GM23338 (cell line): Measurements from ENCODE around the gene R3HDM1. TPM values are rescaled to one million over a fixed set of nuclear protein-coding genes. Genes with fewer than 3 reads are reported as not detected.

ENCODE experiments used
- ATAC-seq: fragments of 200-7000 bp; cut with Tn5 transposase; 3 replicates; pipeline ENCODE4 v1.9.1; 2020
- DNase-seq: peaks from one replicate; pipeline ENCODE4 v3.0.0-alpha.2; 2015; ENCODE audit warnings: low spot score
- H2AFZ ChIP-seq: fragments of 200-600 bp; sonication (generic); 2 replicates; pipeline ENCODE4 v1.8.0; 2016; ENCODE audit warnings: antibody characterized with exemption, mild to moderate bottlenecking, moderate library complexity
- H3F3A ChIP-seq: fragments of 200-600 bp; sonication (generic); replicated peaks from 2 replicates; pipeline ENCODE4 v1.8.0; 2017; ENCODE audit warnings: antibody characterized with exemption, mixed run types, low read depth
- H3K27ac ChIP-seq: fragments of 200-600 bp; sonication (generic); 2 replicates; pipeline ENCODE4 v1.6.1; 2016; ENCODE audit warnings: low read depth
- H3K27me3 ChIP-seq: fragments of 200-600 bp; sonication (generic); 2 replicates; pipeline ENCODE4 v1.8.0; 2016; ENCODE audit warnings: mild to moderate bottlenecking, mixed run types, moderate library complexity; ENCODE audit not compliant: insufficient read depth
- H3K36me3 ChIP-seq: fragments of 200-600 bp; sonication (generic); 2 replicates; pipeline ENCODE4 v1.8.0; 2016; ENCODE audit warnings: mild to moderate bottlenecking; ENCODE audit not compliant: insufficient read depth
- H3K4me1 ChIP-seq: fragments of 200-600 bp; sonication (generic); 2 replicates; pipeline ENCODE4 v1.8.0; 2016; ENCODE audit warnings: mild to moderate bottlenecking, moderate library complexity; ENCODE audit not compliant: insufficient read depth
- H3K4me2 ChIP-seq: fragments of 200-600 bp; sonication (generic); 2 replicates; pipeline ENCODE4 v1.7.1; 2017; ENCODE audit warnings: mixed run types
- H3K4me3 ChIP-seq: fragments of 200-600 bp; sonication (generic); 2 replicates; pipeline ENCODE4 v1.6.1; 2016; ENCODE audit warnings: mixed run types
- H3K79me2 ChIP-seq: fragments of 200-600 bp; sonication (generic); replicated peaks from 2 replicates; pipeline ENCODE4 v1.8.0; 2017; ENCODE audit warnings: mild to moderate bottlenecking; ENCODE audit not compliant: insufficient read depth
- H3K9me2 ChIP-seq: fragments of 200-600 bp; sonication (generic); 2 replicates; pipeline ENCODE4 v1.8.0; 2017; ENCODE audit not compliant: insufficient read depth
- H4K20me1 ChIP-seq: fragments of 200-600 bp; sonication (generic); replicated peaks from 2 replicates; pipeline ENCODE4 v1.8.0; 2017; ENCODE audit warnings: mild to moderate bottlenecking; ENCODE audit not compliant: insufficient read depth
- H3K27ac Mint-ChIP-seq: 2 replicates; pipeline ENCODE4 v1.8.0; 2020; ENCODE audit warnings: inconsistent platforms, mild to moderate bottlenecking, moderate library complexity, mixed read lengths
- H3K27me3 Mint-ChIP-seq: 3 replicates; pipeline ENCODE4 v1.8.0; 2022; ENCODE audit warnings: low read depth, mild to moderate bottlenecking, moderate library complexity, mixed read lengths, inconsistent platforms; ENCODE audit not compliant: insufficient read depth, poor library complexity
- H3K36me3 Mint-ChIP-seq: 3 replicates; pipeline ENCODE4 v1.8.0; 2021; ENCODE audit warnings: low read depth, mild to moderate bottlenecking, inconsistent platforms, moderate library complexity, mixed read lengths
- H3K4me1 Mint-ChIP-seq: 3 replicates; pipeline ENCODE4 v1.8.0; 2020; ENCODE audit warnings: mild to moderate bottlenecking, inconsistent platforms, mixed read lengths
- H3K4me3 Mint-ChIP-seq: 3 replicates; pipeline ENCODE4 v1.8.0; 2021; ENCODE audit warnings: moderate library complexity, mild to moderate bottlenecking, inconsistent platforms, mixed read lengths
- H3K9me3 Mint-ChIP-seq: 3 replicates; pipeline ENCODE4 v1.8.0; 2020; ENCODE audit warnings: moderate library complexity, mild to moderate bottlenecking, inconsistent platforms, mixed read lengths
- CREB1 ChIP-seq: fragments of 250-450 bp; sonication (Bioruptor Pico); IDR thresholded peaks from 2 replicates; pipeline ENCODE4 v1.5.0; 2020; ENCODE audit warnings: low read depth, mild to moderate bottlenecking, moderate library complexity
- EZH2 ChIP-seq: fragments of 200-600 bp; sonication (generic); IDR thresholded peaks from one replicate; pipeline ENCODE4 v1.8.0; 2017; ENCODE audit warnings: antibody characterized with exemption, mild to moderate bottlenecking, low read depth; ENCODE audit not compliant: unreplicated experiment
- JUNB ChIP-seq: IDR thresholded peaks from one replicate; pipeline ENCODE4 v1.6.1; 2016; ENCODE audit warnings: antibody characterized with exemption; ENCODE audit not compliant: unreplicated experiment
- NANOG ChIP-seq: IDR thresholded peaks from 2 replicates; pipeline ENCODE4 v1.6.1; 2016; ENCODE audit warnings: antibody characterized with exemption, borderline replicate concordance
- POLR2AphosphoS5 ChIP-seq: IDR thresholded peaks from 2 replicates; pipeline ENCODE4 v1.6.1; 2016; ENCODE audit warnings: antibody characterized with exemption, low read depth
- REST ChIP-seq: IDR thresholded peaks from one replicate; pipeline ENCODE4 v1.6.1; 2018; ENCODE audit warnings: antibody characterized with exemption; ENCODE audit not compliant: unreplicated experiment
- ZNF114 ChIP-seq: fragments of 250-450 bp; sonication (Bioruptor Pico); IDR thresholded peaks from 2 replicates; pipeline ENCODE4 v1.5.0; 2020; ENCODE audit warnings: mild to moderate bottlenecking, moderate library complexity
- ZNF331 ChIP-seq: fragments of 250-450 bp; sonication (Bioruptor Pico); IDR thresholded peaks from 2 replicates; pipeline ENCODE4 v1.5.0; 2020; ENCODE audit warnings: low read depth, mild to moderate bottlenecking, moderate library complexity
- ZNF462 ChIP-seq: fragments of 250-450 bp; sonication (Bioruptor Pico); IDR thresholded peaks from 2 replicates; pipeline ENCODE4 v1.5.0; 2020; ENCODE audit warnings: mild to moderate bottlenecking, moderate library complexity
- polyA plus RNA-seq: library from polyadenylated mRNA; unstranded; fragments of >200 nt; fragmentation: Nextera tagmentation; extraction: Ambion mirVana; gene quantifications from 2 replicates; pipeline ENCODE4 v1.2.1, GENCODE V29; 2016
- total RNA-seq: library from RNA; depleted of rRNA; stranded (reverse); fragments of >200 nt; shearing (Covaris generic); gene quantifications from 2 replicates; pipeline ENCODE4 v1.2.3, GENCODE V29; 2014
- TF ChIP-seq, protein P1 (sequence below), 2 experiments: fragments of 200-600 bp in 1 of 2; sonication (generic) in 1 of 2; conservative IDR thresholded peaks; 2 replicates each; pipeline versions ENCODE4 v1.5.1 to v1.6.1; 2016 to 2017; ENCODE audit warnings: antibody characterized with exemption in 2 of 2, low read depth in 2 of 2, mild to moderate bottlenecking in 2 of 2, moderate library complexity in 1 of 2

Gene R3HDM1
- total and polyA plus RNA-seq, 2 experiments from 2014 or later = 63.1 to 88.8 TPM

- no peak for DNase-seq
- Mint-ChIP-seq H3K4me1 (no peaks in the 10 kb centered on the region; the same call in 1 of the 3 replicates), H3K9me3 (no peaks in the 10 kb centered on the region), H3K4me3 (no peak overlapping the region), H3K27ac (no peak overlapping the region), H3K36me3 (peaks cover 38% of the 10 kb centered on the region; the same call in 2 of the 3 replicates), H3K27me3 (no peaks in the 10 kb centered on the region)
- H4K20me1 ChIP-seq = peaks cover 4% of the 10 kb centered on the region; the same call in 1 of the 2 replicates
- ATAC-seq = no peak
- peaks cover 20% of the 10 kb centered on the region for H3K79me2 ChIP-seq
- no peak overlapping the region for H3K4me2 ChIP-seq
- H3K4me1 ChIP-seq = no peaks in the 10 kb centered on the region
- H3K4me3 ChIP-seq = no peak overlapping the region
- TF ChIP-seq, protein P1, sequence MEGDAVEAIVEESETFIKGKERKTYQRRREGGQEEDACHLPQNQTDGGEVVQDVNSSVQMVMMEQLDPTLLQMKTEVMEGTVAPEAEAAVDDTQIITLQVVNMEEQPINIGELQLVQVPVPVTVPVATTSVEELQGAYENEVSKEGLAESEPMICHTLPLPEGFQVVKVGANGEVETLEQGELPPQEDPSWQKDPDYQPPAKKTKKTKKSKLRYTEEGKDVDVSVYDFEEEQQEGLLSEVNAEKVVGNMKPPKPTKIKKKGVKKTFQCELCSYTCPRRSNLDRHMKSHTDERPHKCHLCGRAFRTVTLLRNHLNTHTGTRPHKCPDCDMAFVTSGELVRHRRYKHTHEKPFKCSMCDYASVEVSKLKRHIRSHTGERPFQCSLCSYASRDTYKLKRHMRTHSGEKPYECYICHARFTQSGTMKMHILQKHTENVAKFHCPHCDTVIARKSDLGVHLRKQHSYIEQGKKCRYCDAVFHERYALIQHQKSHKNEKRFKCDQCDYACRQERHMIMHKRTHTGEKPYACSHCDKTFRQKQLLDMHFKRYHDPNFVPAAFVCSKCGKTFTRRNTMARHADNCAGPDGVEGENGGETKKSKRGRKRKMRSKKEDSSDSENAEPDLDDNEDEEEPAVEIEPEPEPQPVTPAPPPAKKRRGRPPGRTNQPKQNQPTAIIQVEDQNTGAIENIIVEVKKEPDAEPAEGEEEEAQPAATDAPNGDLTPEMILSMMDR (conservative IDR thresholded peaks at IDR 0.05; ENCODE audit: low read depth in 2 of 2) = no peak
- no peak for TF ChIP-seq ZNF114
- no peak for TF ChIP-seq POLR2AphosphoS5
- TF ChIP-seq ZNF331 (CRISPR knock-in tag) = no peak
- TF ChIP-seq EZH2 = no peak
- H3K27ac ChIP-seq = no peak overlapping the region
- H3K9me2 ChIP-seq = no peaks in the 10 kb centered on the region
- no peak overlapping the region for H2AFZ ChIP-seq
- peaks cover 15% of the 10 kb centered on the region; the same call in 1 of the 2 replicates for H3K36me3 ChIP-seq
- H3K27me3 ChIP-seq = no peaks in the 10 kb centered on the region
- no peaks in the 10 kb centered on the region for H3F3A ChIP-seq
Observed at GRCh38 chr2:135603543-135603942, 72.3 kb downstream of the R3HDM1 start.

GRCh38 chr2:135607561-135607960 is 76.3 kb downstream of the R3HDM1 start:
- Histone ChIP-seq H2AFZ (no peak overlapping the region), H3F3A (no peaks in the 10 kb centered on the region), H3K27ac (no peak overlapping the region), H3K79me2 (no peaks in the 10 kb centered on the region), H3K4me1 (no peaks in the 10 kb centered on the region), H3K4me2 (no peak overlapping the region), H3K36me3 (peaks cover 15% of the 10 kb centered on the region; the same call in 1 of the 2 replicates), H3K4me3 (no peak overlapping the region), H3K9me2 (no peaks in the 10 kb centered on the region), H4K20me1 (no peaks in the 10 kb centered on the region), H3K27me3 (no peaks in the 10 kb centered on the region)
- Mint-ChIP-seq H3K4me1 (no peaks in the 10 kb centered on the region), H3K9me3 (no peaks in the 10 kb centered on the region), H3K27ac (no peak overlapping the region), H3K36me3 (peaks cover 32% of the 10 kb centered on the region; the same call in 2 of the 3 replicates), H3K27me3 (peaks cover 2% of the 10 kb centered on the region), H3K4me3 (no peak overlapping the region)
- DNase-seq (no peak), ATAC-seq (no peak)
- TF ChIP-seq CREB1 (CRISPR knock-in tag) (no peak), NANOG (no peak), ZNF462 (no peak), EZH2 (no peak), ZNF331 (CRISPR knock-in tag) (no peak), JUNB (no peak), REST (no peak), ZNF114 (no peak), POLR2AphosphoS5 (no peak)
